MM.1S (cell line): Measurements from ENCODE around the gene TMEM219.

Source experiments
- DNase-seq: peaks from one replicate; pipeline ENCODE4 v3.0.0-alpha.2; 2015
- H2AFZ ChIP-seq: fragments of 300-600 bp; sonication (generic); 2 replicates; pipeline ENCODE4 v1.6.0; 2016; ENCODE audit warnings: antibody characterized with exemption, low read length
- H3F3A ChIP-seq: fragments of 300-600 bp; sonication (generic); 2 replicates; pipeline ENCODE4 v1.6.1; 2016; ENCODE audit warnings: mild to moderate bottlenecking, antibody characterized with exemption, low read length, moderate library complexity, mixed read lengths; ENCODE audit not compliant: insufficient read depth
- H3K27ac ChIP-seq: fragments of 300-600 bp; sonication (generic); 2 replicates; pipeline ENCODE4 v1.5.1; 2016; ENCODE audit warnings: mild to moderate bottlenecking, low read length
- H3K27me3 ChIP-seq: fragments of 300-600 bp; sonication (generic); replicated peaks from 2 replicates; pipeline ENCODE4 v1.6.0; 2016; ENCODE audit warnings: low read length; ENCODE audit not compliant: insufficient read depth
- H3K36me3 ChIP-seq: fragments of 300-600 bp; sonication (generic); replicated peaks from 2 replicates; pipeline ENCODE4 v1.6.1; 2016; ENCODE audit warnings: mild to moderate bottlenecking, low read length, mixed read lengths; ENCODE audit not compliant: insufficient read depth
- H3K4me1 ChIP-seq: fragments of 300-600 bp; sonication (generic); 2 replicates; pipeline ENCODE4 v1.6.1; 2016; ENCODE audit warnings: low read length, mixed read lengths
- H3K4me2 ChIP-seq: fragments of 300-600 bp; sonication (generic); 2 replicates; pipeline ENCODE4 v1.6.0; 2016; ENCODE audit warnings: low read depth, low read length
- H3K4me3 ChIP-seq: fragments of 300-600 bp; sonication (generic); 2 replicates; pipeline ENCODE4 v1.5.1; 2016; ENCODE audit warnings: low read length, mixed read lengths
- H3K79me2 ChIP-seq: fragments of 300-600 bp; sonication (generic); 2 replicates; pipeline ENCODE4 v1.6.1; 2016; ENCODE audit warnings: mixed run types, low read length, mixed read lengths
- H3K9ac ChIP-seq: fragments of 300-600 bp; sonication (generic); 2 replicates; pipeline ENCODE4 v1.6.1; 2016; ENCODE audit warnings: low read length, mixed read lengths
- H3K9me2 ChIP-seq: fragments of 300-600 bp; sonication (generic); replicated peaks from 2 replicates; pipeline ENCODE4 v1.6.1; 2016; ENCODE audit warnings: mild to moderate bottlenecking, low read length, mixed read lengths; ENCODE audit not compliant: insufficient read depth
- H3K9me3 ChIP-seq: fragments of 300-600 bp; sonication (generic); replicated peaks from 2 replicates; pipeline ENCODE4 v1.6.1; 2016; ENCODE audit warnings: mild to moderate bottlenecking, low read length, mixed read lengths; ENCODE audit not compliant: insufficient read depth
- H4K20me1 ChIP-seq: fragments of 300-600 bp; sonication (generic); 2 replicates; pipeline ENCODE4 v1.6.1; 2016; ENCODE audit warnings: mild to moderate bottlenecking, low read length, moderate library complexity, mixed read lengths; ENCODE audit not compliant: insufficient read depth
- CTCF ChIP-seq: fragments of 300-600 bp; sonication (generic); IDR thresholded peaks from 2 replicates; pipeline ENCODE4 v1.5.1; 2016; ENCODE audit warnings: antibody characterized with exemption, low read length, mixed read lengths
- EZH2 ChIP-seq: fragments of 300-600 bp; sonication (generic); optimal IDR thresholded peaks from 2 replicates; pipeline ENCODE3; 2017; ENCODE audit warnings: low read depth, mild to moderate bottlenecking, antibody characterized with exemption, low read length, mixed read lengths
- EZH2phosphoT487 ChIP-seq: fragments of 300-600 bp; sonication (generic); IDR thresholded peaks from 2 replicates; pipeline ENCODE4 v1.6.1; 2018; ENCODE audit warnings: antibody characterized with exemption, low read length

TMEM219 gene

GRCh38 chr16:30004811-30005242, 42.9 kb downstream of the TMEM219 start:
- no peaks in the 10 kb centered on the region for H3K4me1 ChIP-seq
- H3K4me2 ChIP-seq, result no peak overlapping the region
- no peak overlapping the region for H3K27ac ChIP-seq
- no peak for TF ChIP-seq EZH2
- TF ChIP-seq CTCF, result no peak
- no peak for TF ChIP-seq EZH2phosphoT487
- no peak overlapping the region for H2AFZ ChIP-seq
- H3K79me2 ChIP-seq, result no peaks in the 10 kb centered on the region
- DNase-seq, result no peak
- H3K9me3 ChIP-seq, result no peaks in the 10 kb centered on the region
- no peaks in the 10 kb centered on the region for H4K20me1 ChIP-seq
- no peak overlapping the region for H3K4me3 ChIP-seq
- H3F3A ChIP-seq, result no peaks in the 10 kb centered on the region
- peaks cover 21% of the 10 kb centered on the region for H3K27me3 ChIP-seq
- H3K36me3 ChIP-seq, result no peaks in the 10 kb centered on the region
- H3K9ac ChIP-seq, result no peak overlapping the region
- H3K9me2 ChIP-seq, result no peaks in the 10 kb centered on the region

- Histone ChIP-seq H3K4me1 (no peaks in the 10 kb centered on the region), H3K9ac (no peak overlapping the region), H3K9me3 (no peaks in the 10 kb centered on the region), H2AFZ (no peak overlapping the region), H3K9me2 (no peaks in the 10 kb centered on the region), H3K27ac (no peak overlapping the region), H3K4me3 (no peak overlapping the region), H3K79me2 (no peaks in the 10 kb centered on the region), H3K36me3 (no peaks in the 10 kb centered on the region), H3F3A (no peaks in the 10 kb centered on the region), H3K27me3 (peaks cover 28% of the 10 kb centered on the region), H4K20me1 (no peaks in the 10 kb centered on the region), H3K4me2 (no peak overlapping the region)
- DNase-seq, result peak; percentile 45
- TF ChIP-seq CTCF (peak; percentile 76), EZH2 (no peak)
Measured at GRCh38 chr16:30005341-30006094, 43.6 kb downstream of the TMEM219 start.

GRCh38 chr16:30006095-30006473, 44.2 kb downstream of the TMEM219 start:
- no peaks in the 10 kb centered on the region for H3K9me3 ChIP-seq
- TF ChIP-seq EZH2 (no peak), CTCF (no peak), EZH2phosphoT487 (no peak)
- H2AFZ ChIP-seq, result no peak overlapping the region
- no peaks in the 10 kb centered on the region for H3K36me3 ChIP-seq
- H3K27ac ChIP-seq, result no peak overlapping the region
- H3K4me1 ChIP-seq, result no peaks in the 10 kb centered on the region
- H3K4me3 ChIP-seq, result no peak overlapping the region
- H3F3A ChIP-seq, result no peaks in the 10 kb centered on the region
- peaks cover 32% of the 10 kb centered on the region for H3K27me3 ChIP-seq
- no peak for DNase-seq
- H4K20me1 ChIP-seq, result no peaks in the 10 kb centered on the region
- no peaks in the 10 kb centered on the region for H3K9me2 ChIP-seq
- H3K79me2 ChIP-seq, result no peaks in the 10 kb centered on the region
- no peak overlapping the region for H3K4me2 ChIP-seq
- no peak overlapping the region for H3K9ac ChIP-seq
